Measurements from ENCODE around the gene MAMLD1. TPM values are rescaled to one million over a fixed set of nuclear protein-coding genes. Genes with fewer than 3 reads are reported as not detected.

Gene MAMLD1
- total RNA-seq (1 to 10 TPM; 1.7 to 1.9 TPM), total RNA-seq (1.4 to 2.4 reads per million in 2 donors)

- peak within 1 kb of the TSS; percentile 83 for H3K27ac Mint-ChIP-seq
- H3K36me3 Mint-ChIP-seq (ENCODE audit: low read depth): no peaks in the 10 kb centered on the region
- H3K4me1 Mint-ChIP-seq: peaks cover 23% of the 10 kb centered on the region
Measured at GRCh38 chrX:150362599-150363481, at the start of gene MAMLD1. Gene MAMLD1, plus strand, starts transcription at chrX:150363317. Its CDS starts 82,200 bp downstream, at chrX:150445517.

GRCh38 chrX:150313514-150313913, 49.6 kb upstream of the MAMLD1 start:
- H3K4me3 Mint-ChIP-seq: no peak overlapping the region

More at GRCh38 chrX:150362599-150363481, at the start of gene MAMLD1:
- Mint-ChIP-seq H3K4me3 (peak within 1 kb of the TSS; percentile 95), H3K27me3 (no peaks in the 10 kb centered on the region)
- DNase-seq: peak; percentile 31 to 45 (median 33)
- peak; percentile 74 for ATAC-seq
- H3K9me3 ChIP-seq (ENCODE audit: control insufficient read depth, low read length, poor library complexity, severe bottlenecking): no peaks in the 10 kb centered on the region

GRCh38 chrX:150314186-150314585, 48.9 kb upstream of the MAMLD1 start:
- no peaks in the 10 kb centered on the region for H3K27me3 Mint-ChIP-seq
- no peak for ATAC-seq

More at GRCh38 chrX:150313514-150313913, 49.6 kb upstream of the MAMLD1 start:
- Mint-ChIP-seq H3K27me3 (no peaks in the 10 kb centered on the region), H3K36me3 (ENCODE audit: low read depth) (peaks cover 2% of the 10 kb centered on the region), H3K27ac (no peak overlapping the region), H3K4me1 (no peaks in the 10 kb centered on the region)
- no peaks in the 10 kb centered on the region for H3K9me3 ChIP-seq (ENCODE audit: control insufficient read depth, low read length, poor library complexity, severe bottlenecking)
- ATAC-seq (no peak), DNase-seq (no peak)

GRCh38 chrX:150316564-150316963, 46.6 kb upstream of the MAMLD1 start:
- Mint-ChIP-seq H3K27ac (no peak overlapping the region), H3K4me1 (no peaks in the 10 kb centered on the region), H3K4me3 (peak overlapping the region; percentile 59), H3K27me3 (no peaks in the 10 kb centered on the region), H3K36me3 (ENCODE audit: low read depth) (peaks cover 2% of the 10 kb centered on the region)
- no peaks in the 10 kb centered on the region for H3K9me3 ChIP-seq (ENCODE audit: control insufficient read depth, low read length, poor library complexity, severe bottlenecking)
- DNase-seq (no peak), ATAC-seq (no peak)

More at GRCh38 chrX:150314186-150314585, 48.9 kb upstream of the MAMLD1 start:
- H3K4me3 Mint-ChIP-seq: no peak overlapping the region
- H3K36me3 Mint-ChIP-seq (ENCODE audit: low read depth): peaks cover 2% of the 10 kb centered on the region
- no peak overlapping the region for H3K27ac Mint-ChIP-seq
- DNase-seq: no peak
- H3K4me1 Mint-ChIP-seq: no peaks in the 10 kb centered on the region
- H3K9me3 ChIP-seq (ENCODE audit: control insufficient read depth, low read length, poor library complexity, severe bottlenecking): no peaks in the 10 kb centered on the region

DNA sequence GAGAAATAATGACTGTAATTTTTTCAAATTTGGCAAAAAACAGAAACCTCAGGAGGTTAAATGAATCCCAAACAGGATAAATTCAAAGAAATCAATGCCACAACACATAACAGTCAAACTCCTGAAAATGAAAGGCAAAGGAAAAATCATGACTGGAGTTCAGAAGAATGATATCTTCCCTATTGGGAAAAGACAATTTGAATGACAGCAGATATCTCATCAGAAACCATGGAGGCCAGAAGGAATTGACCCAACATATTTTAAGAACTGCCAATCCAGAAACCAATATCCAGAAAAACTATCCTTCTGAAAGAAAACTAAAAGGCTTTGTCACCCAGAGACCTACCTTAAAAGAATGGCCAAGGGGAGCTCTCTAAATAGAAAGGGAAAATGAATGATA, 40.1 kb upstream of the MAMLD1 start:
- H3K9me3 ChIP-seq (ENCODE audit: control insufficient read depth, low read length, poor library complexity, severe bottlenecking): no peaks in the 10 kb centered on the region
- Mint-ChIP-seq H3K27me3 (no peaks in the 10 kb centered on the region), H3K27ac (no peak overlapping the region), H3K4me1 (peaks cover 5% of the 10 kb centered on the region), H3K36me3 (ENCODE audit: low read depth) (no peaks in the 10 kb centered on the region), H3K4me3 (no peak overlapping the region)
- DNase-seq: no peak
- ATAC-seq: no peak

DNA sequence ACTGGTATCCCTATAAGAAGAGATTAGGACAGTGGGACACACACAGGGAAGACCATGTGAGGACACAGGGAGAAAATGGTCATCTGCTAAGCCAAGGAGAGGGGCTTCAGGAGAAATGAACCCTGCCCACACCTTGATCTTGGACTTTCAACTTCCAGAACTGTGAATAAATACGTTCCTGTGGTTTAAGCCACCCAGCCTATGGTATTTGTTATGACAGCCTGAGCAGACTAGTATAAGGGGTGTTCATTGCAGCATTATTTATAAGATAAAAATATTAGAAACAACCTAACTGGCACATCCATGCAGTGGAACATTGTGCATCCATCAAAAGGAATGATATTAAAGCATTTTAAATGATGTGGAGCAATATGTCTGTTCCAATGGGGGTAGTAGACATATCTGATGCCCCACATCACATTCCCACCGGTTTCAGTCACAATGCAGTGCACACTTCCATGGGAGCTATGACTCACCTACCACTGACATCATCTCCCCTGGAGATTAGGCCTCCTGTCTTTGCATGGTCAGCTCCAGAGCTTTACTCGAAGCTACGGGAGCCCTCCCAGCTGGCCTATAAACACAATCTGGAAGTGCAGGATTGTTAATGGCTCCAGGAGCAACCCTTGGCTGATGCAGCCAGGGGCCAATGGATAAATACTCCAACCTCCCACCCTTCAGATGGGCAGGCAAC, 38.9 kb upstream of the MAMLD1 start:
- H3K4me3 Mint-ChIP-seq: no peak overlapping the region
- H3K27ac Mint-ChIP-seq: no peak overlapping the region
- DNase-seq (no peak), ATAC-seq (no peak)
- H3K9me3 ChIP-seq (ENCODE audit: control insufficient read depth, low read length, poor library complexity, severe bottlenecking): no peaks in the 10 kb centered on the region
- H3K36me3 Mint-ChIP-seq (ENCODE audit: low read depth): no peaks in the 10 kb centered on the region
- H3K4me1 Mint-ChIP-seq: peaks cover 5% of the 10 kb centered on the region
- peaks cover 4% of the 10 kb centered on the region for H3K27me3 Mint-ChIP-seq

DNA sequence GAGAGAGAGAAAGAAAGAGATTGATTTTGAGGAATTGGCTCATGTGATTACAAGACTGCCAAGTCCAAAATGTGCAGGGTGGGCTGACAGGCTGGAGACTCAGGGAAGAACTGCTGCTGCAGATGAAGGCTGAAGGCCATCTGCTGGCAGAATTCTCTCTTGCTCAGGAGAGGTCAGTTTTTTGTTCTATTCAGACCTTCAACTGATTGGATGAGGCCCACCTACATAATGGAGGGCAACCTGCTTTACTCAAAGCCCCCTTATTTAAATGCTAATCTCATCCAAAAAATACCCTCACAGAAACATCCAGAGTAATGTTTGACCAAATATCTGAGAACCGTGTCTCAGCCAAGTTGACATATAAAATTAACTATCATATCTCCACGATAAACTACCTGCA, 38.2 kb upstream of the MAMLD1 start:
- H3K9me3 ChIP-seq (ENCODE audit: control insufficient read depth, low read length, poor library complexity, severe bottlenecking): no peaks in the 10 kb centered on the region
- Mint-ChIP-seq H3K36me3 (ENCODE audit: low read depth) (no peaks in the 10 kb centered on the region), H3K4me3 (no peak overlapping the region), H3K27ac (no peak overlapping the region), H3K27me3 (peaks cover 4% of the 10 kb centered on the region), H3K4me1 (peaks cover 5% of the 10 kb centered on the region)
- ATAC-seq (no peak), DNase-seq (no peak)

GRCh38 chrX:150326541-150327247, 36.4 kb upstream of the MAMLD1 start:
- ATAC-seq: no peak
- Mint-ChIP-seq H3K4me1 (peaks cover 5% of the 10 kb centered on the region), H3K36me3 (ENCODE audit: low read depth) (no peaks in the 10 kb centered on the region), H3K27me3 (peaks cover 4% of the 10 kb centered on the region), H3K27ac (no peak overlapping the region), H3K4me3 (no peak overlapping the region)
- DNase-seq: no peak
- no peaks in the 10 kb centered on the region for H3K9me3 ChIP-seq (ENCODE audit: control insufficient read depth, low read length, poor library complexity, severe bottlenecking)

- H3K27me3 Mint-ChIP-seq: peaks cover 4% of the 10 kb centered on the region
- H3K4me1 Mint-ChIP-seq: peaks cover 8% of the 10 kb centered on the region
- H3K27ac Mint-ChIP-seq: no peak overlapping the region
- DNase-seq (no peak), ATAC-seq (no peak)
- no peaks in the 10 kb centered on the region for H3K9me3 ChIP-seq (ENCODE audit: control insufficient read depth, low read length, poor library complexity, severe bottlenecking)
- H3K4me3 Mint-ChIP-seq: no peak overlapping the region
- no peaks in the 10 kb centered on the region for H3K36me3 Mint-ChIP-seq (ENCODE audit: low read depth)
Measured at GRCh38 chrX:150329282-150329681, 33.8 kb upstream of the MAMLD1 start.

- Mint-ChIP-seq H3K4me3 (no peak overlapping the region), H3K27me3 (peaks cover 4% of the 10 kb centered on the region), H3K27ac (no peak overlapping the region), H3K4me1 (peaks cover 8% of the 10 kb centered on the region), H3K36me3 (ENCODE audit: low read depth) (no peaks in the 10 kb centered on the region)
- H3K9me3 ChIP-seq (ENCODE audit: control insufficient read depth, low read length, poor library complexity, severe bottlenecking): no peaks in the 10 kb centered on the region
- no peak for DNase-seq
- ATAC-seq: no peak
Measured at GRCh38 chrX:150329868-150330267, 33.2 kb upstream of the MAMLD1 start.

GRCh38 chrX:150332023-150332422, 31.1 kb upstream of the MAMLD1 start:
- DNase-seq (no peak), ATAC-seq (no peak)
- H3K9me3 ChIP-seq (ENCODE audit: control insufficient read depth, low read length, poor library complexity, severe bottlenecking): no peaks in the 10 kb centered on the region
- Mint-ChIP-seq H3K27me3 (peaks cover 4% of the 10 kb centered on the region), H3K4me3 (no peak overlapping the region), H3K4me1 (peaks cover 3% of the 10 kb centered on the region), H3K27ac (no peak overlapping the region), H3K36me3 (ENCODE audit: low read depth) (no peaks in the 10 kb centered on the region)

DNA sequence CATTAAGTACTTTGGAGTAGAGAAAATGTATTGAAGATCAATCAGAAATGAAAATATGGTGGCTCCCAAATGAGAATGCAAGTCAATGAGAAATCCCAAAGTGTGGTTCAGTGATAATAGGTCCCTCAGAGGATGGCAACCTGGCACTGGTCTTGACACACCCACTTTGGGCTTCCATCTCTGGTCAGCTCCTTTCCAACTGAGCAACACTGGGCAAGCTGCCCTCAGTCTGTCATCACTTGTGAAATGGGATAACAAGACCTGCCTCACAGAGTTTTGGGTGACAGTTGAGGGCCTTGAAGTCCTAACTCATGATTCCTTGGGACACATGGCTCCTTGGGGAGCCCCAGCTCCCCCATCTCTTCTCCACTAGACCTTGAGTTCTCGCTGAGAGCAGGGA, 29.0 kb upstream of the MAMLD1 start:
- Mint-ChIP-seq H3K27me3 (no peaks in the 10 kb centered on the region), H3K27ac (no peak overlapping the region), H3K36me3 (ENCODE audit: low read depth) (no peaks in the 10 kb centered on the region), H3K4me1 (peaks cover 3% of the 10 kb centered on the region), H3K4me3 (no peak overlapping the region)
- H3K9me3 ChIP-seq (ENCODE audit: control insufficient read depth, low read length, poor library complexity, severe bottlenecking): no peaks in the 10 kb centered on the region
- no peak for ATAC-seq
- no peak for DNase-seq

GRCh38 chrX:150334981-150335380, 28.1 kb upstream of the MAMLD1 start:
- H3K4me3 Mint-ChIP-seq: no peak overlapping the region
- DNase-seq (no peak), ATAC-seq (no peak)
- peaks cover 3% of the 10 kb centered on the region for H3K4me1 Mint-ChIP-seq
- no peaks in the 10 kb centered on the region for H3K27me3 Mint-ChIP-seq
- no peaks in the 10 kb centered on the region for H3K36me3 Mint-ChIP-seq (ENCODE audit: low read depth)
- H3K9me3 ChIP-seq (ENCODE audit: control insufficient read depth, low read length, poor library complexity, severe bottlenecking): no peaks in the 10 kb centered on the region
- no peak overlapping the region for H3K27ac Mint-ChIP-seq

All from T-helper 17 cell (primary cell).